PC-3 (cell line): ENCODE data around the gene DIMT1.

Experiments
- CTCF ChIP-seq: fragments of 300-600 bp; sonication (generic); conservative IDR thresholded peaks from 2 replicates; pipeline ENCODE4 v1.5.1; 2017; ENCODE audit warnings: antibody characterized with exemption, low read depth, mild to moderate bottlenecking, low read length
- EZH2 ChIP-seq: fragments of 300-600 bp; sonication (generic); IDR thresholded peaks from one replicate; pipeline ENCODE4 v1.6.1; 2017; ENCODE audit warnings: antibody characterized with exemption, mild to moderate bottlenecking, low read length; ENCODE audit not compliant: unreplicated experiment

- TF ChIP-seq CTCF (no peak), EZH2 (no peak)
Measured at GRCh38 chr5:62372600-62372999, 31.1 kb downstream of the DIMT1 start.
